ENCODE results near the gene SRC. TPM values are rescaled to one million over a fixed set of nuclear protein-coding genes. Genes with fewer than 3 reads are reported as not detected.

Gene SRC
- total RNA-seq, 2 donors from 2014 or later: 75.6 to 109 TPM

DNA sequence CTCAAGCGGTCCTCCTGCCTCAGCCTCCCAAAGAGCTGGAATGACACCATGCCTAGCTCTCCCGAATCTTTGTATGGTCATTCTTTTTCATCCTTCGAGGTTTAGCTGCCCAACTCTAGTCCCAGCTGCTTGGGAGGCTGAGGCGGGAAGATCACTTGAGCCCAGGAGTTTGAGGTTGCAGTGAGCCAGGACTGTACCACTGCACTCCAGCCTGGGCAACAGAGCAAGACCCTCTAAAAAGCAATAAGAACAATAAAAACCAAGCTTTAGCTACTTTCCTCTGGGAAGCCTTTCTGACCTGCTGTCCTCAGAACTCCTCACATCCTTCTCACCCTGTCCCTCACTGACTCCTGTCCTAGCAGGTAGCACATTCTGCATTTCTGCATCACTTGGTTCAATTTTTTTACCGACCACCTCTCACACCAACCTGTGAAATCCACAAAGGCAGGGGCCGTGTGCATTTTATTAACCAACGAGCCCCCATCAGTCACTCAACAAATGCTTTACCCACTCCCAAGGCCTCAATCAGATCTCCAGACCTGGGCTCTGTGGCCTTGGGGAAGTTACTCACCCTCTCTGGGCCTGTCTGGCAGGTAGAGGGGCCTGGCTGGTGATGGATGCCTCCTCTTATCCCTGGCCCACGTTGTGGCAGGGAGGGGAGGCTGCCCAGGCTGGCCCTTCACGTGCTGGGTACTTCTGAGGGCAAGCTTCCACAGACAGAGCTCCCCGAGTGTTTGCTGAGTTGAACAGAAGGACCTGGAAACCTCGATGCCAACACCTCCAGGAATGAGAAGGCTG is 14.7 kb upstream of the SRC start:
- 91% methylated on average over 8 to 11 of the region's 11 CpGs for WGBS, 2 experiments (ENCODE audit: insufficient coverage in 1 of 2, insufficient read length in 1 of 2)
- no peak overlapping the region for H3K27ac ChIP-seq (ENCODE audit: low read depth, low read length)
- TF ChIP-seq, protein P1, sequence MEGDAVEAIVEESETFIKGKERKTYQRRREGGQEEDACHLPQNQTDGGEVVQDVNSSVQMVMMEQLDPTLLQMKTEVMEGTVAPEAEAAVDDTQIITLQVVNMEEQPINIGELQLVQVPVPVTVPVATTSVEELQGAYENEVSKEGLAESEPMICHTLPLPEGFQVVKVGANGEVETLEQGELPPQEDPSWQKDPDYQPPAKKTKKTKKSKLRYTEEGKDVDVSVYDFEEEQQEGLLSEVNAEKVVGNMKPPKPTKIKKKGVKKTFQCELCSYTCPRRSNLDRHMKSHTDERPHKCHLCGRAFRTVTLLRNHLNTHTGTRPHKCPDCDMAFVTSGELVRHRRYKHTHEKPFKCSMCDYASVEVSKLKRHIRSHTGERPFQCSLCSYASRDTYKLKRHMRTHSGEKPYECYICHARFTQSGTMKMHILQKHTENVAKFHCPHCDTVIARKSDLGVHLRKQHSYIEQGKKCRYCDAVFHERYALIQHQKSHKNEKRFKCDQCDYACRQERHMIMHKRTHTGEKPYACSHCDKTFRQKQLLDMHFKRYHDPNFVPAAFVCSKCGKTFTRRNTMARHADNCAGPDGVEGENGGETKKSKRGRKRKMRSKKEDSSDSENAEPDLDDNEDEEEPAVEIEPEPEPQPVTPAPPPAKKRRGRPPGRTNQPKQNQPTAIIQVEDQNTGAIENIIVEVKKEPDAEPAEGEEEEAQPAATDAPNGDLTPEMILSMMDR (conservative IDR thresholded peaks at IDR 0.05): no peak

DNA sequence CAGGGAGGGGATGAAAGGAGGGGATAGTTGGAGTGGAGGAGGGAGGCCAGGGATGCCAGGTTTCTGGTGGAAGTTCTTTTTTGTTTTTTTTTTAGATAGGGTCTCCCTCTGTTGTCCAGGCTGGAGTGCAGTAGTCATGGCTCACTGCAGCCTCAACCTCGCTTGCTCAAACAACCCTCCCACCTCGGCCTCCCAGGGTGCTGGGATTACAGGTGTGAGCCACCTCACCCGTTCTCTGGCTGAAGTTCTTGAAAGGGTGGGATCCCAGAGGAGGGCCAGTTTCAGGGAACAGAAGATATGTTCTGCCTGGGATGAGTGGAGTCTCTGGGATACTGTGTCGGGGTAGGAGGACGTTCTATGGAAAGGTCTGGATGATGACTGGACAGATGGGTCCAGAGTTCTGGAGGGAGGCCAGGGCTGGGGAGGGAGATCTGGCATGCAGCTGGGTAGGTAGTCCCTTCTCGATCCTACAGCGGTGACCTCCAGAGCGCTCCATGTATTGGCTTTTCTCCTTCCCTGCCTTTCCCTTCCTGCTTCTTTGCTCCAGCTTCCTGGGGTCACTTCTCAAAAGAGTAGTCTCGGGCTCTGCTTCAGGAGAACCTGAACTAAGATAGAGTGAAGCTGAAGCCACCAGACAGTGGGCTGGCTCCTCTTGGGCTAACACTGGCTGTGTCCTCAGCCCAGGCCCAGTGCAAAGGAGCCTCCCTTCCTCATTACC is 12.7 kb upstream of the SRC start:
- TF ChIP-seq, protein P1 (conservative IDR thresholded peaks at IDR 0.05): no peak
- Histone ChIP-seq H3K27ac (ENCODE audit: low read depth, low read length) (no peak overlapping the region), H3K36me3 (ENCODE audit: control insufficient read depth, insufficient read depth, low read length) (no peaks in the 10 kb centered on the region), H3K4me1 (ENCODE audit: control insufficient read depth, insufficient read depth, low read length) (peaks cover 4% of the 10 kb centered on the region), H3K9ac (ENCODE audit: extremely low read depth, low read length, poor library complexity, severe bottlenecking) (no peak overlapping the region), H3K9me3 (ENCODE audit: control insufficient read depth, low read length) (no peaks in the 10 kb centered on the region), H3K27me3 (ENCODE audit: control insufficient read depth, insufficient read depth, low read length, poor library complexity, severe bottlenecking) (no peaks in the 10 kb centered on the region), H3K4me3 (ENCODE audit: low read length) (no peak overlapping the region)
- Mint-ChIP-seq H3K27me3 (ENCODE audit: insufficient read depth) (no peaks in the 10 kb centered on the region), H3K4me3 (no peak overlapping the region), H3K27ac (no peak overlapping the region), H3K36me3 (ENCODE audit: low read depth) (no peaks in the 10 kb centered on the region), H3K9me3 (no peaks in the 10 kb centered on the region), H3K4me1 (peaks cover 21% of the 10 kb centered on the region)
- 92 to 97% methylated on average over 6 to 9 of the region's 9 CpGs for WGBS, 2 experiments (ENCODE audit: insufficient coverage in 1 of 2, insufficient read length in 1 of 2)
- no peak for DNase-seq

More for the DNA sequence above, 14.7 kb upstream of the SRC start:
- Mint-ChIP-seq H3K27me3 (ENCODE audit: insufficient read depth) (no peaks in the 10 kb centered on the region), H3K4me3 (no peak overlapping the region), H3K27ac (no peak overlapping the region), H3K9me3 (no peaks in the 10 kb centered on the region), H3K4me1 (peaks cover 11% of the 10 kb centered on the region), H3K36me3 (ENCODE audit: low read depth) (no peaks in the 10 kb centered on the region)
- H3K27me3 ChIP-seq (ENCODE audit: control insufficient read depth, insufficient read depth, low read length, poor library complexity, severe bottlenecking): no peaks in the 10 kb centered on the region
- H3K9me3 ChIP-seq (ENCODE audit: control insufficient read depth, low read length): no peaks in the 10 kb centered on the region
- no peak for DNase-seq
- H3K9ac ChIP-seq (ENCODE audit: extremely low read depth, low read length, poor library complexity, severe bottlenecking): no peak overlapping the region
- peaks cover 4% of the 10 kb centered on the region for H3K4me1 ChIP-seq (ENCODE audit: control insufficient read depth, insufficient read depth, low read length)
- H3K4me3 ChIP-seq (ENCODE audit: low read length): no peak overlapping the region
- H3K36me3 ChIP-seq (ENCODE audit: control insufficient read depth, insufficient read depth, low read length): no peaks in the 10 kb centered on the region

DNA sequence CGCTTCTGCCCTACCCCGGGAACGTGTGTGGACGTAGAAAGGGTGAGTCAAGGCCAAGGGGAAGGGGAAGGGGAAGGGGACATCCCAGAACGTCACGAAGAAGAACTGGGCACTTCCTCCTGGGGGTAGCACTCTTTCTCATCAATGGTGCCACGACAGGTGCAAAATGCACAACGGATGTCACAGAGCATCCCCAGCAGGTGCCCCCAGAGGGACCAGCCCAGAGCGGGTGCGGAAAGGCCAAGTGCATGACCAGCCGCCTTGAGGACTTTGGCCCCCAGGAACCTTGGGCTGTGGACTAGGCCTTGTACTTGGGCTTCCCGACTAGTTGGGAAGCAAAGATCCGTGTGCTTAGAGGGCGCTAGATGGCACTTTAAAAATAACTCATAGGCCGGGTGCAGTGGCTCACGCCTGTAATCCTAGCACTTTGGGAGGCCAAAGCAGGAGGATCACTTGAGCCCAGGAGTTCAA is 12.1 kb upstream of the SRC start:
- no peak overlapping the region for H3K4me3 Mint-ChIP-seq
- H3K4me3 ChIP-seq (ENCODE audit: low read length): no peak overlapping the region
- no peak overlapping the region for H3K9ac ChIP-seq (ENCODE audit: extremely low read depth, low read length, poor library complexity, severe bottlenecking)
- H3K27ac ChIP-seq (ENCODE audit: low read depth, low read length): no peak overlapping the region
- peaks cover 4% of the 10 kb centered on the region for H3K4me1 ChIP-seq (ENCODE audit: control insufficient read depth, insufficient read depth, low read length)
- peaks cover 23% of the 10 kb centered on the region for H3K4me1 Mint-ChIP-seq
- TF ChIP-seq, protein P1 (conservative IDR thresholded peaks at IDR 0.05): no peak
- H3K9me3 ChIP-seq (ENCODE audit: control insufficient read depth, low read length): no peaks in the 10 kb centered on the region
- WGBS, 2 experiments (ENCODE audit: insufficient coverage in 1 of 2, insufficient read length in 1 of 2): 95 to 96% methylated on average over 12 to 16 of the region's 16 CpGs
- DNase-seq: no peak
- no peaks in the 10 kb centered on the region for H3K9me3 Mint-ChIP-seq
- H3K36me3 ChIP-seq (ENCODE audit: control insufficient read depth, insufficient read depth, low read length): no peaks in the 10 kb centered on the region
- no peaks in the 10 kb centered on the region for H3K27me3 Mint-ChIP-seq (ENCODE audit: insufficient read depth)
- H3K27ac Mint-ChIP-seq: no peak overlapping the region
- no peaks in the 10 kb centered on the region for H3K36me3 Mint-ChIP-seq (ENCODE audit: low read depth)
- H3K27me3 ChIP-seq (ENCODE audit: control insufficient read depth, insufficient read depth, low read length, poor library complexity, severe bottlenecking): no peaks in the 10 kb centered on the region
